Bronchial smooth muscle cell (primary cell): Measurements from ENCODE around the gene COQ8A. TPM values are rescaled to one million over a fixed set of nuclear protein-coding genes. Genes with fewer than 3 reads are reported as not detected.

ENCODE experiments used
- total RNA-seq: library from RNA; depleted of rRNA; stranded (reverse); fragments of >200 nt; gene quantifications from 2 replicates; pipeline ENCODE4 v1.2.1, GENCODE V29; 2014

Gene COQ8A
- 17.7 and 19.7 TPM in 2 replicates for total RNA-seq

DNA sequence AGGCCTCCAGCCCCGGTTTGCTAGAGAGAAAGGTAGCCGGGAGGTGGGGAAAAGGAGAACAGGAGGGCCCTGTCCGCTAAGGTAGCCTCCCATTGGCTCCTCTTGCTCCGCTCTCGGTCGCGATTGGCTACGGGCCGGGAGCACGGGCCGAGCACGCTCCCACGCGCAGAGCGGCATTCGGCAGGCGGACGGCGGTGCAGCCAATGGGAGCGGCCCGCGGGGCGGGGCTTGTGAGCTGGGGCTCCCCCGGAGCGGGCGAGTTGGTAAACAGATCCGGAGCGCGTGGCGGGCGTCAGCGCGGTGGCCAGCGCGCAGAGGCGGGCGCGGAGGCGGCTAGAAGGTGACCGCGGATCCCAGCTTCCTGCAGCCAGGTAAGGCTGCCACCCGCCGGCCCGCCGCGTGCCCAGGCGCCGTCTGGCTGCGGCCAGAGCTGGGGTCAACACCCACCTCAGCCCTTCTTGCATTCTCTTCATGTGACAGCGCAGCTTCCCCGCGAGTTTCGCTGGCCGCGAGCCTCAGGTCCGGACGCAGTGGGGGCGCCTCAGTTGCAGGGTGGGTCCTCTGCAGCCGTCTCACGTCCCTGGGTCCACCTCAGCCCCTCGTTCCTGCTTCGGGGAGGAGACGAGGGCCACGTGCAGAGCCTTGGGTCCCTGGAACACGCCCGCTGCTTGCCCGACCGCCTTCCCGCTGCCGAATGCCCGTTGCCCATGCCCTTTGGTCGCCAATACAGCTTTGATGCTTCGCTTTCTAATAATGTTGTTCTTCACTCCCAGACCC lies at the start of gene COQ8A:
Gene COQ8A, plus strand, starts transcription at position 266 of the 777 bp plus-strand sequence. CDS start 21,092 bp downstream, outside the sequence.

Other genes with a start within 250 kb of the COQ8A start
- 5.2 and 5.9 TPM in 2 replicates for gene ITPKB, start 201.0 kb upstream of the COQ8A start, total RNA-seq
- gene PSEN2, start 69.7 kb upstream of the COQ8A start, total RNA-seq = 13.5 and 20.6 TPM in 2 replicates